Activated T-cell treated with anti-CD3 and anti-CD28 coated beads, Interleukin-2, amount 50 U/mL, for 24 hours (primary cell): ENCODE data around the gene MACF1.
"Not testable (repeated sequence)": the region's sequence is repeated elsewhere in the genome, so short reads cannot be mapped to it uniquely, and the experiment has no call there.

Experiments
- DNase-seq: peaks from one replicate; pipeline ENCODE4 v3.0.0-alpha.2; 2020
- H3K27ac Mint-ChIP-seq: 2 replicates; pipeline ENCODE4 v1.8.0; 2020; ENCODE audit warnings: mild to moderate bottlenecking, mixed read lengths
- H3K27me3 Mint-ChIP-seq: 2 replicates; pipeline ENCODE4 v1.8.0; 2020; ENCODE audit warnings: mixed read lengths
- H3K36me3 Mint-ChIP-seq: 2 replicates; pipeline ENCODE4 v1.8.0; 2020; ENCODE audit warnings: low read depth, mixed read lengths
- H3K4me1 Mint-ChIP-seq: 2 replicates; pipeline ENCODE4 v1.8.0; 2020; ENCODE audit warnings: low read depth, mixed read lengths
- H3K4me3 Mint-ChIP-seq: 2 replicates; pipeline ENCODE4 v1.8.0; 2020; ENCODE audit warnings: mild to moderate bottlenecking, moderate library complexity, mixed read lengths
- H3K9me3 Mint-ChIP-seq: 2 replicates; pipeline ENCODE4 v1.8.0; 2020; ENCODE audit warnings: mixed read lengths

MACF1 gene

GRCh38 chr1:39204441-39205081, at the start of gene MACF1:
Gene MACF1 (plus strand): TSS chr1:39204695. CDS start chr1:39205023, 328 bp downstream.
- H3K36me3 Mint-ChIP-seq, result peaks cover 14% of the 10 kb centered on the region
- no peaks in the 10 kb centered on the region for H3K9me3 Mint-ChIP-seq
- H3K27ac Mint-ChIP-seq, result peak within 1 kb of the TSS; percentile 96
- H3K4me3 Mint-ChIP-seq, result peak within 1 kb of the TSS; percentile 83
- DNase-seq, result peak; percentile 60
- no peaks in the 10 kb centered on the region for H3K27me3 Mint-ChIP-seq
- H3K4me1 Mint-ChIP-seq, result peaks cover 71% of the 10 kb centered on the region

GRCh38 chr1:39157304-39157703, 47.2 kb upstream of the MACF1 start:
- H3K4me1 Mint-ChIP-seq, result peaks cover 16% of the 10 kb centered on the region
- H3K36me3 Mint-ChIP-seq, result no peaks in the 10 kb centered on the region
- no peak overlapping the region for H3K4me3 Mint-ChIP-seq
- H3K27ac Mint-ChIP-seq, result no peak overlapping the region
- H3K9me3 Mint-ChIP-seq, result no peaks in the 10 kb centered on the region
- DNase-seq, result no peak
- no peaks in the 10 kb centered on the region for H3K27me3 Mint-ChIP-seq

GRCh38 chr1:39158327-39159086, 46.0 kb upstream of the MACF1 start:
- H3K4me3 Mint-ChIP-seq, result no peak overlapping the region
- DNase-seq, result no peak
- H3K36me3 Mint-ChIP-seq, result no peaks in the 10 kb centered on the region
- H3K9me3 Mint-ChIP-seq, result no peaks in the 10 kb centered on the region
- no peaks in the 10 kb centered on the region for H3K27me3 Mint-ChIP-seq
- H3K27ac Mint-ChIP-seq, result no peak overlapping the region
- peaks cover 25% of the 10 kb centered on the region for H3K4me1 Mint-ChIP-seq

- Mint-ChIP-seq H3K36me3 (no peaks in the 10 kb centered on the region), H3K27me3 (no peaks in the 10 kb centered on the region), H3K4me1 (peaks cover 29% of the 10 kb centered on the region), H3K4me3 (no peak overlapping the region), H3K27ac (no peak overlapping the region), H3K9me3 (no peaks in the 10 kb centered on the region)
- DNase-seq, result no peak
Observed at GRCh38 chr1:39159224-39160036, 45.1 kb upstream of the MACF1 start.

GRCh38 chr1:39160703-39161102, 43.8 kb upstream of the MACF1 start:
- Mint-ChIP-seq H3K4me3 (no peak overlapping the region), H3K27me3 (no peaks in the 10 kb centered on the region), H3K27ac (no peak overlapping the region), H3K9me3 (no peaks in the 10 kb centered on the region), H3K4me1 (peaks cover 30% of the 10 kb centered on the region), H3K36me3 (no peaks in the 10 kb centered on the region)
- DNase-seq, result no peak

- H3K4me3 Mint-ChIP-seq, DNase-seq, H3K9me3 Mint-ChIP-seq, H3K27me3 Mint-ChIP-seq, H3K36me3 Mint-ChIP-seq, H3K27ac Mint-ChIP-seq: not testable (repeated sequence)
- peaks cover 32% of the 10 kb centered on the region for H3K4me1 Mint-ChIP-seq
Observed at GRCh38 chr1:39161811-39162210, 42.7 kb upstream of the MACF1 start.

GRCh38 chr1:39163469-39163868, 41.0 kb upstream of the MACF1 start:
- no peak for DNase-seq
- Mint-ChIP-seq H3K27ac (peak overlapping the region; percentile 56), H3K4me3 (no peak overlapping the region), H3K4me1 (peaks cover 30% of the 10 kb centered on the region), H3K9me3 (no peaks in the 10 kb centered on the region), H3K27me3 (no peaks in the 10 kb centered on the region), H3K36me3 (no peaks in the 10 kb centered on the region)

- Mint-ChIP-seq H3K9me3 (no peaks in the 10 kb centered on the region), H3K27me3 (no peaks in the 10 kb centered on the region), H3K4me3 (no peak overlapping the region), H3K36me3 (no peaks in the 10 kb centered on the region), H3K27ac (no peak overlapping the region), H3K4me1 (peaks cover 30% of the 10 kb centered on the region)
- DNase-seq, result no peak
Observed at GRCh38 chr1:39164256-39164655, 40.2 kb upstream of the MACF1 start.

GRCh38 chr1:39165049-39165448, 39.4 kb upstream of the MACF1 start:
- DNase-seq, result no peak
- Mint-ChIP-seq H3K27ac (no peak overlapping the region), H3K4me1 (peaks cover 28% of the 10 kb centered on the region)

GRCh38 chr1:39165488-39165887, 39.0 kb upstream of the MACF1 start:
- Mint-ChIP-seq H3K9me3 (no peaks in the 10 kb centered on the region), H3K27ac (no peak overlapping the region), H3K36me3 (no peaks in the 10 kb centered on the region), H3K27me3 (no peaks in the 10 kb centered on the region), H3K4me3 (no peak overlapping the region), H3K4me1 (peaks cover 28% of the 10 kb centered on the region)
- no peak for DNase-seq

More at GRCh38 chr1:39165049-39165448, 39.4 kb upstream of the MACF1 start:
- H3K36me3 Mint-ChIP-seq, result no peaks in the 10 kb centered on the region
- H3K9me3 Mint-ChIP-seq, result no peaks in the 10 kb centered on the region
- H3K27me3 Mint-ChIP-seq, result no peaks in the 10 kb centered on the region
- H3K4me3 Mint-ChIP-seq, result no peak overlapping the region

- peaks cover 22% of the 10 kb centered on the region for H3K4me1 Mint-ChIP-seq
- no peak for DNase-seq
- no peaks in the 10 kb centered on the region for H3K9me3 Mint-ChIP-seq
- H3K27ac Mint-ChIP-seq, result no peak overlapping the region
- H3K36me3 Mint-ChIP-seq, result no peaks in the 10 kb centered on the region
- H3K4me3 Mint-ChIP-seq, result no peak overlapping the region
- no peaks in the 10 kb centered on the region for H3K27me3 Mint-ChIP-seq
Observed at GRCh38 chr1:39167632-39168209, 36.8 kb upstream of the MACF1 start.

- DNase-seq, result no peak
- Mint-ChIP-seq H3K27ac (no peak overlapping the region), H3K4me3 (no peak overlapping the region), H3K4me1 (peaks cover 18% of the 10 kb centered on the region), H3K9me3 (no peaks in the 10 kb centered on the region), H3K36me3 (no peaks in the 10 kb centered on the region), H3K27me3 (no peaks in the 10 kb centered on the region)
Observed at GRCh38 chr1:39168301-39169080, 36.0 kb upstream of the MACF1 start.

- no peaks in the 10 kb centered on the region for H3K36me3 Mint-ChIP-seq
- H3K4me3 Mint-ChIP-seq, result no peak overlapping the region
- no peak for DNase-seq
- no peak overlapping the region for H3K27ac Mint-ChIP-seq
- H3K4me1 Mint-ChIP-seq, result no peaks in the 10 kb centered on the region
- H3K9me3 Mint-ChIP-seq, result no peaks in the 10 kb centered on the region
- H3K27me3 Mint-ChIP-seq, result no peaks in the 10 kb centered on the region
Observed at GRCh38 chr1:39170731-39171667, 33.5 kb upstream of the MACF1 start.
